GM18519 (cell line): ENCODE results near the gene SORD.
A peak's percentile ranks its signal among the peaks of the same experiment; 100 is the strongest.

Source experiments
- ATAC-seq: cut with Tn5 transposase; IDR thresholded peaks from one replicate; pipeline ENCODE4 v1.9.1; 2021; ENCODE audit warnings: mild to moderate bottlenecking, moderate library complexity; ENCODE audit not compliant: unreplicated experiment, low FRiP score

SORD gene

DNA sequence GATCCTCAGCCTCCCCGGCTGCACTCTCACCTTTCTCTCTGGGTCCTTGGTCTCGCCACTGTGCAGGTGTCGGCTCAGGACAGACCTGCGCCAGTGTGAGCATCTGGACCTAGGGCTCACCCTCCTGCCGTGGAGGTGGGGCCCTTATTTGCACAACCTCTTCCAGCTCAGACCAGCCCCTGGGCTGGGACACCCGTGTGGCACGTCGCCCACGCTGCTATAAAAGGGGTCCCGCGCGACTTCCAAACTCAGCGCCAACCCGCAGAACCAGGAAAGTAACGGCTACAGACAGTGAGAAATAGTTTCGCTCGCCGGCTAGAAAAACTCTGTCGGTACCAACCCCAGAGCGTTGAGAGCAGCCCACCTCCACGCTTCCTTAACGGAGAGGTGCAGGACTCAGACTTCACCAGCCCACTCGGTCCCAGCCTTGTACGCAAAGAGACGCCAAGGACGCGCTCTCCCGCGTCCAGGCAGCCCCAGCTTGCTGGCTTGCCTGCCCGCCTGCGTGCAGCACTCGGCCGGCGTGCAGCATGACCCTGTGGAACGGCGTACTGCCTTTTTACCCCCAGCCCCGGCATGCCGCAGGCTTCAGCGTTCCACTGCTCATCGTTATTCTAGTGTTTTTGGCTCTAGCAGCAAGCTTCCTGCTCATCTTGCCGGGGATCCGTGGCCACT lies 91.2 kb downstream of the SORD start, which contains the start of the genes DUOX2 and DUOXA2:
Gene DUOX2, minus strand, starts transcription at position 97 of the 675 bp plus-strand sequence. CDS start 761 bp downstream, outside the sequence.
Gene DUOXA2, plus strand, starts transcription at position 251 of the 675 bp plus-strand sequence. Its CDS starts 280 bp downstream, at position 531.
- ATAC-seq = no peak

DNA sequence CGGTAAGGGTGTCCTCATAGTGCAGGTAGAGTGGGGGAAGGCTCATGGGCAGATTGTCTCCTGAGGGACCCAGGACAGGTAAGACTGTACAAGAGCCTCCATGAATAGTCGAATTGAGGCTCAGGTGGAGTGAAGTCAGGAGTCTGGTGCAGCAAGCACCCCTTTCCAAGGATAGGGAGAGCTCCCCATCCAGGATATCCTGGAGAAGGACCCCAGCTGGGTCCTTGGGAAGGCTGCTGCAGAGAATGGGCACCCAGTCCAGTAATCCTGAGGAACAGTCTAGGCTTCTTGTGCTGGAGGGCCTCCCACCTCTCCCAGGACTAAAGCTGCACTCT lies 91.7 kb downstream of the SORD start:
- ATAC-seq = no peak

DNA sequence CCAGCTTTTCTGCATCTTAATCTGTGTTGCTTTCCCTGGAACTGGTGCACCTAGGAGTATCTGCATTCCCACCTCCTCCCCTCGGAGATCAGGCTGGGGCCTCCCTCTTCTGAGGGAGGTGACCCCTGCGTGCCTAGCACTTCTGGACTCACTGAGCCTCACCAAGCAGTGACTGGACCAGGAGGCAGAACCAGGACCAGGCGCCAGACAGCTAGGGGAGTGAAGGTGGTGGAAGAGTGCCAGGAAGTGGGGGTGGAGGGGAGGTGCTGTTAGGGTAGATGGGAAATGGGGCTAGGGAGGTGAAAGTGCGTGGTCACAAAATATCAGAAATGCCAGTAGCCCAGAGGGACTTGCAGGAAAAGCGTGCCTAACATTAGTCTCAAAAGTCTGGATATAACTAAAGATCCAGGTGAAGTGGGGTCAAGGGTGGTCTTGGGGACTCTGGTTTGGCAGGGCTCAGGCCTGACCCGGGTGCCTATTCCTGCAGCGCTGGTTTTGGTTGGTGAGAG lies 92.4 kb downstream of the SORD start:
- ATAC-seq = no peak

DNA sequence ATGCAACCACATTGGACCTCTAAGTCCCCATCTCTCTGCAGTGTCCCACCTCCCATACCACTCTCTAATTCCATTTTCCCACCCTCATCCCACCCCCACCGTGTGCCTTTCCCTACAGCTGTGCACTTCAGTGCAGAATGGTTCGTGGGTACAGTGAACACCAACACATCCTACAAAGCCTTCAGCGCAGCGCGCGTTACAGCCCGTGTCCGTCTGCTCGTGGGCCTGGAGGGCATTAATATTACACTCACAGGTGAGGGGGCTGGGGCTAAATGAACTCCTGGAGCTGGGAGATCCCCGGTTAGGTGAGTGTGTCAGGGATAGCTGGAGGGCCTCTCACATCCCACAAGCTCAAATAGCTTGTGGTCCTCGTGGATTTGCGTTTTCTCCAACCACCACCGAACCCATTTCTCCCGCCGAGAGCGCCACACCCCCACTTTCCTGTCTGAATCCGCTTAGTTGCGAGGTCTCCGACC lies 93.0 kb downstream of the SORD start:
- no peak for ATAC-seq

DNA sequence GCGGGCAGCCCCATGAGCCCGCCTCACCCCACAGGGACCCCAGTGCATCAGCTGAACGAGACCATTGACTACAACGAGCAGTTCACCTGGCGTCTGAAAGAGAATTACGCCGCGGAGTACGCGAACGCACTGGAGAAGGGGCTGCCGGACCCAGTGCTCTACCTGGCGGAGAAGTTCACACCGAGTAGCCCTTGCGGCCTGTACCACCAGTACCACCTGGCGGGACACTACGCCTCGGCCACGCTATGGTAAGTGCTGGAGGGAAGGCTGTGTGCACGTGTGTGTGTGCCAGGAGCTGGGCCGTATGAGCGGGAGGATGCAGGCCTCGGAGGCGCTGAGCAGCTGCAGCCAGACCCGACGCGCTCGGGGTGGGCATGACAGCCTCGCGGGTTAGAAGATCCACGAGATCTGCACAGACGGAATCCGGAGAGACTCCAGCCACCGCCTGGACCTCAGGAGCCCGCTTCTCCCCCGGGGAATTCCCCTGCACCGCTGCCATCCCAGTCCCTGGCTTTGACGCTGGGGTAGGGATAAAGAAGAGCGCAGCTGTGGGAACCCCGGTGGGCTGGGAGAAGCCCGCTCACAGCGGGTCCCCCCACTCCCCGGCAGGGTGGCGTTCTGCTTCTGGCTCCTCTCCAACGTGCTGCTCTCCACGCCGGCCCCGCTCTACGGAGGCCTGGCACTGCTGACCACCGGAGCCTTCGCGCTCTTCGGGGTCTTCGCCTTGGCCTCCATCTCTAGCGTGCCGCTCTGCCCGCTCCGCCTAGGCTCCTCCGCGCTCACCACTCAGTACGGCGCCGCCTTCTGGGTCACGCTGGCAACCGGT lies 93.7 kb downstream of the SORD start:
- no peak for ATAC-seq

DNA sequence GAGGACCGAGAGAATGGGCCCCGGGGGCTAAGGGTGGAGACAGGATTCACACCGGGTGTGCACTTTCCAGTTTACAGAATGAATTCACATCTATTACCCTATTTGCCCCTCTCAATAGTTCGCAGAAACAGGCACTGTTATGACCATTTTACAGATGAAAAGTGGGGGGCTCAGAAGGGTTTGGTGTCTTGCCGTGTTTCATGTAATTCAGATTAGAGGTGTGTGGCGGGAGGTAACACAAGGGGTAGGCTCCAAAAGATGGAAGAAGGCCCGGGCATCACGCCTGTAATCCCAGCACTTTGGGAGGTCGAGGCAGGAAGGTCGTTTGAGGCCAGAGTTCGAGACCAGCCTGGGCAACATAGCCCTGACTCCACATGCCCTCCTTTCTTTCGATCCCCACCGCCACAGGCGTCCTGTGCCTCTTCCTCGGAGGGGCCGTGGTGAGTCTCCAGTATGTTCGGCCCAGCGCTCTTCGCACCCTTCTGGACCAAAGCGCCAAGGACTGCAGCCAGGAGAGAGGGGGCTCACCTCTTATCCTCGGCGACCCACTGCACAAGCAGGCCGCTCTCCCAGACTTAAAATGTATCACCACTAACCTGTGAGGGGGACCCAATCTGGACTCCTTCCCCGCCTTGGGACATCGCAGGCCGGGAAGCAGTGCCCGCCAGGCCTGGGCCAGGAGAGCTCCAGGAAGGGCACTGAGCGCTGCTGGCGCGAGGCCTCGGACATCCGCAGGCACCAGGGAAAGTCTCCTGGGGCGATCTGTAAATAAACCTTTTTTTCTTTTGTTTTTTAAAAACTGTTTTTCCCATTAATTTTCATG lies 94.5 kb downstream of the SORD start:
- ATAC-seq = no peak

DNA sequence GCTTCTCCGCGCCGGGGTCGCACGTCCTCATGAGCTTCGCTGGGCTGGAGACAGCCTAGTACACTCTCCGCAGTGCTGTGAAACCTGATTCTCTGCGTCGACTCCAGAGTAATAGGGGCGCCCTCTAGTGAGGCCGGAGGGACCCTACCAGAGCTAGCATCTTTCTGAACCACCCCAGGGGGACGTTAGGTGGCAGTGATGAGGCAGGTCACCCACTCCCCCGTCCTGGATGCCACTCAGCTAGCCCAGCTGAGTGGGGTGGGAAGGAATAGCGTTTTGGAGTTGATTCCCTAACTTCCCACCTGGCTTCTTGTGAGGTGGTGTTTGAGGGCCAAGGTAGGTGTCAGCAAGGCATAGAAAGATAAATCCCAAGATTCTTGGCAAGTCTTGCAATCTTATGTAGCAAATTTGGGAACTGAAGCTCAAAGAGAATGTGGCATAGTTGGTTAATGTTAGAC lies 95.2 kb downstream of the SORD start:
- peak; percentile 73 for ATAC-seq

DNA sequence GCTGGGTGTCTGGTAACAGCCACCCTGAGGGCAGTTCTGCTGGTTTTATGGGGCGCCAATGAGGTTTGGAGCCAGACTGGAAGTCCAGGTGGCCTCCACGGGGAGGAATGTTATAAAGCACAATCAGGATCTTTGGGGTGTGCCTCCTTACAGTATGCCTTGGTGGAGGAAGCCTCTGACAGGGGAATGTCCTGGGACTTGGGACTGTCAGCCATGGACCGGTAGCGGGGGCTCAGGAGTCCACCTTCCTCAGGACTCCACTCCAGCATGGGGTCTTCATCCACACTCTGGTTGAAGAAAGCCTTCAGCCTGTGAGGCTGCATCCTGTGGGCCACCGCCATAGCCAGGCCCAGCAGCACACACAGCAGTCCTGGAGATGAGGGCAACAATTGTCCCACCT lies 96.0 kb downstream of the SORD start:
- no peak for ATAC-seq

DNA sequence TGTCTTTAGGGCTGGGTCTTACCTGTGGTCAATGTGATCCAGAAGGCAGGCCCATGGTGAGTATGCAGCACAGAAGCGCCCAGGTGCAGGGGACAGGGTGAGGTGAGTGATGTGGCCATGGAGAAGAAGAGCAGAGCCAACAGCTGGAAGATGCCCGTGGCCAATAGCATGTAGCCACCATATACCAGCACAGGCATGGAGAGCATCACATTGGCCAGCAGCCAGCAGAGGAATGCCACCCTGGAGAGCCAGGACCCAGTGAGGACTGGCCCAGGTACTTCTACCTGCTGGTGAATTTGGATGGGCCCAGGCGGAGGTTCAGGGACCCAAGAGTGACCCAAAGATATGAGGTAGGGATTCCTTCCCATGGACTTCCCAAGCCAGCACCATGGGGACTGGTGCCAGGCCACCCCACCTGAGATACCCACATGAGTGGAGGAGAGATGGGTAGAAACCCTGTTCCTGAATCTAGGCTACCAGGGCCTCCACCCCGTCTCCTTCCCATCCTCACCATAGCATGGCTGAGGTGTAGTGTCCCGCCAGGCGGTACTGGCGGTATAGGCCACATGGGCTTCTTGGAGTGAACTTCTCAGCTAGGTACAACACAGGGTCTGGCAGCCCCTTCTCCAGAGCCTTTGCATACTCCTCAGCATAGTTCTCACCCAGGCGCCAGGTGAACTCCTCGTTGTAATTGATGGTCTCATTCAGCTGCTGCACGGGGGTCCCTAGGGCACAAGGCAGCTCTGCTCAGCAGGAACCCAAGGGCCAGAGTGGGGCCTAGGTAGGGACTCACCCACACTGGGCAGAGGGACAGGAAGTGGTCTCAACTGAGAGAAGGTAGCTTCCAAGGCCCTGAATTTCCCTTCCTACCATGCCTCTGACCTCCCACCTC lies 97.3 kb downstream of the SORD start:
- ATAC-seq = no peak

DNA sequence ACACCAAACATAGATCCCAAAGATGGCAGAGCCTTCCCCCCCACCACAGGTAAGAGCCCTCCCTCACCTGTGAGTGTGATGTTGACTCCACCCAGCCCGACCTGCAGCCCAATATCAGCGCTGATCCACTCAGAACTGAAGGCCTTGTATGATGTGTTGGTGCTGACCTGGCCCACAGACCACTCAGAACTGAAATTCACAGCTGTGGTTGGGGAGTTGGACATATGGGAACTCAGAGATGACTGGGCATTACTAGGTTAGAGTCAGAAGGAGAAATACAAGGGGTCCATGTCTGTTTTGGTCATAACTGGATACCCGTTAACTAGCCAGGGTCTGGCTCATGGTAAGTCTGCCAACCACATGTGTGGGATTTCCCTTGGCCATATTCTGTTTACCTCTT lies 98.0 kb downstream of the SORD start:
- no peak for ATAC-seq

DNA sequence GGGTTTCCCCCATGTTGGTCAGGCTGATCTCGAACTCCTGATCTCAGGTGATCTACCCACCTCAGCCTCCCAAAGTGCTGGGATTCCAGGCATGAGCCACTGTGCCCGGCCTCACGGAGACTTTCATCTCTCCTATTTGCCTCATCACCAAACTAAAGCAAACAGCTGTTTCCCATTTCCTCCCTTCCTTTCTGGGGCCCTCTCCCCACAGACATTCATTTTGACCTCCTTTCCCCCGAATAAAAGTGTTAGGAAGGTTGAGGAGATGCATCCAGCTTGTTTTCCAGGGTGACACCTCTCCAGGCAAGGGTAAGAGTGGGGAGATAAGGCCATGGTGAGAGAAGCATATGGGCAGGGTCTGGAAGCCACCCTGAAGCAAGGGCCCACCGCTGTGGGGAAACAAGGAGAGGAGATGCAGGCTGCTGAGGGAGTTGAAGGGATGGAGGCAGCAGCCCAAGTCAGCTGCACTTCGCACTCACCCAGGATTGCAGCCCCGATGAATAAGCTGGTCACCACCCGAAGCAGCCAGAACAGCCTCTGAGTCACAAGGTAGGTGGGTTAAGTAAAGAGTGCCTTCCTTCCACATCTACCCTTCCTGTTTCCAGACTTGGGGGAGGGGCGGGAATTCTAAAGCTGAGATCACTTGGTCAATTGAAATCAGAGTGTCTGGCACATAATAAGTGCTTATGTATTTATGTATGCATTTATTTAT lies 98.9 kb downstream of the SORD start:
- no peak for ATAC-seq

DNA sequence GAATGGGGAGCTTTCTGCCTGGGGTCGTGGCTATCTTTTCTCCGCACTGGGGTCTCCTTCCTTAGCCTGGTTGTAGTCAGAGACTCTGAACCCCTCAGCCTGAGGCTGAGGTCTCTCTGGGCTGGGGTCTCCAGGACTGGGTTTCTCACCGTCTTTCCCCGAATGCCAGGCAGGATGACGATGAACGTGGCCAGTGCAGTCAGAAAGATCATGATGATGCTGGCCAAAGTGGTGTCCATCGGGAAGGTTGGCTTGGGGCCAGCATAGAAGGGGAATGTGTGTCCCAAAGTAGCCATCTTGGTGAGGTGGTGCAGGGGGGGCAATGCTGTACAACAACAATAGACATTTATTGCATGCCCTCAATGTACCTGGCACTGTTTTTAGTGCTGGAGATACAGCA lies 99.7 kb downstream of the SORD start:
- no peak for ATAC-seq

DNA sequence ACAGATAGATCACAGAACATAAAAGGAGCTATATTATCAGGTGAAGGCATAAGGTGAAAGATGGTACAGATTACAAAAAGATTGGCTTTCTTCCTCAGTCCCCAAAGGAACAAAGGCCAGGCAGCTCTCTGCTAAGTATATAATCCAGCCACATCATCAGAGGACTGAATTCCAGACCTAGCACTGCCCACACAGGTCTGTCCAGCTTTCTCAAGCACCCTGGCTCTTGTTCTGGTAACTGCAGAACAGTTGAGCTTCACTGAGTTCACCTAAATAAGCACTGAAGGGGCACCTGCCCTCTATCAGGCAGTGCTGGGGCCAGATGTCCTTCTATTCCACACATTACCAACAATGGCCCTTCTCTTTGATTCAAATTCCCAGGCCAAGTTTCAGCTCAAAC lies 100.4 kb downstream of the SORD start:
- no peak for ATAC-seq

DNA sequence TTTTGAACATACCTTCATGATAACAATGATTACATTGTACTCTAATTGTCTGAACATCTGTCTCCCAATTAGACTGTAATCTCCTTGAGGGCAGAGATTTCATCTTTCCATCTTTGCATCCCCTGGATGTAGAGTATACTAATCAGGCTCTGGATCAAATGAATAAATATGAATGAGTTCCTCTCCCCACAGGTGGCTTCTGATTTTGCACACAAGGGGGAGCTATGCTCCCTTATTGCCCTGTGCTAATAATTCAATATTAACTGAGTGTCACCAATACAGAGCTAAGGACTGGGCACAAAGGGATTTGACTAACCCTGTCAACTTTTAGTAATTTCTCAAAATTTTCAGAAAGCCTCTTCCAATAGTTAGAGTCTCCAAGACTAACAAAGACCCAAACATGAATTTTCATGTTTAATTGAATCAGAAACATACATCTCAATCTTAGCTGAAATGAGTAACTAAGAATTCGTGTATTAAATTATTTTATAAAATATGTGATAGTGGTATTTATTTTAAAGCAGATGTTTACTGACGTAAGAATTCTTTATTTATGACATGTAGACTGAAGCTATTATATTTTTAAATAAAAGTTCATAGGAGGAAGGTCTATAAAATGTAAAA lies 103.7 kb downstream of the SORD start:
- ATAC-seq = no peak
